ENCODE data around the gene POMGNT1. TPM values are rescaled to one million over a fixed set of nuclear protein-coding genes. Genes with fewer than 3 reads are reported as not detected.

Gene POMGNT1
- total and polyA plus RNA-seq, 2 experiments from 2014 or later: 52.3 to 60.4 TPM

DNA sequence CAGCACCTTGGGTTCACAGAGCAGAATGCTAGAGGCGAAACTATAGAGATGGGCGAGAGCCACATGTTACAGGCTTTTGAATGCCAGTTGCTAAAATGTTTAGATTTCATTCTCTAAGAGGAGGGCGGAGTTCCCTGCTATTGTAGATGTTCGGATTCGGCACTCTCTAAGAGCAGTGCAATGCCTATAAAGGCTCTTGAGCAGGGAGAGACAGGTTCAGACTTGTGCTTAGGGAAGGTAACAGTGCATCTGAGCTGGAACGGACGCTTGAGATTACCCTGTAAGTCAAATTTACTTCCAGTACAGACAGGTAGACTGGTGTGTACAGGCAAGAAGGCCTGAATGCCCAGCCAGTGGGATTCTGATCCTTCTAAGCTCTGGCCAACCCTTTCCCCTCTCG lies 20.2 kb upstream of the POMGNT1 start:
- no peaks in the 10 kb centered on the region for H3K9me3 ChIP-seq (ENCODE audit: low read depth)
- peak overlapping the region; percentile 43 for H3K27ac ChIP-seq
- no peak overlapping the region for H3K4me2 ChIP-seq
- H4K20me1 ChIP-seq (ENCODE audit: insufficient read depth, poor library complexity, severe bottlenecking): no peaks in the 10 kb centered on the region
- DNase-seq (ENCODE audit: low spot score): no peak
- H3K27me3 ChIP-seq: no peaks in the 10 kb centered on the region
- H3K36me3 ChIP-seq (replicated peaks; ENCODE audit: insufficient read depth, low read depth): no peaks in the 10 kb centered on the region
- no peak overlapping the region for H3K4me3 ChIP-seq
- no peak for TF ChIP-seq EZH2phosphoT487 (IDR thresholded peaks at IDR 0.05; ENCODE audit: low read depth, severe bottlenecking, unreplicated experiment)
- TF ChIP-seq EZH2 (IDR thresholded peaks at IDR 0.05; ENCODE audit: borderline replicate concordance): no peak
- TF ChIP-seq, protein P1, sequence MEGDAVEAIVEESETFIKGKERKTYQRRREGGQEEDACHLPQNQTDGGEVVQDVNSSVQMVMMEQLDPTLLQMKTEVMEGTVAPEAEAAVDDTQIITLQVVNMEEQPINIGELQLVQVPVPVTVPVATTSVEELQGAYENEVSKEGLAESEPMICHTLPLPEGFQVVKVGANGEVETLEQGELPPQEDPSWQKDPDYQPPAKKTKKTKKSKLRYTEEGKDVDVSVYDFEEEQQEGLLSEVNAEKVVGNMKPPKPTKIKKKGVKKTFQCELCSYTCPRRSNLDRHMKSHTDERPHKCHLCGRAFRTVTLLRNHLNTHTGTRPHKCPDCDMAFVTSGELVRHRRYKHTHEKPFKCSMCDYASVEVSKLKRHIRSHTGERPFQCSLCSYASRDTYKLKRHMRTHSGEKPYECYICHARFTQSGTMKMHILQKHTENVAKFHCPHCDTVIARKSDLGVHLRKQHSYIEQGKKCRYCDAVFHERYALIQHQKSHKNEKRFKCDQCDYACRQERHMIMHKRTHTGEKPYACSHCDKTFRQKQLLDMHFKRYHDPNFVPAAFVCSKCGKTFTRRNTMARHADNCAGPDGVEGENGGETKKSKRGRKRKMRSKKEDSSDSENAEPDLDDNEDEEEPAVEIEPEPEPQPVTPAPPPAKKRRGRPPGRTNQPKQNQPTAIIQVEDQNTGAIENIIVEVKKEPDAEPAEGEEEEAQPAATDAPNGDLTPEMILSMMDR (IDR thresholded peaks at IDR 0.05; ENCODE audit: poor library complexity): no peak
- no peaks in the 10 kb centered on the region for H3K79me2 ChIP-seq
- 73% methylated on average over 8 of the region's 8 CpGs for WGBS (ENCODE audit: low lambda C conversion rate, missing lambda C conversion rate)
- H2AFZ ChIP-seq: no peak overlapping the region
- no peaks in the 10 kb centered on the region for H3K9me2 ChIP-seq (replicated peaks; ENCODE audit: insufficient read depth)
- H3K4me1 ChIP-seq (ENCODE audit: insufficient read depth): no peaks in the 10 kb centered on the region

DNA sequence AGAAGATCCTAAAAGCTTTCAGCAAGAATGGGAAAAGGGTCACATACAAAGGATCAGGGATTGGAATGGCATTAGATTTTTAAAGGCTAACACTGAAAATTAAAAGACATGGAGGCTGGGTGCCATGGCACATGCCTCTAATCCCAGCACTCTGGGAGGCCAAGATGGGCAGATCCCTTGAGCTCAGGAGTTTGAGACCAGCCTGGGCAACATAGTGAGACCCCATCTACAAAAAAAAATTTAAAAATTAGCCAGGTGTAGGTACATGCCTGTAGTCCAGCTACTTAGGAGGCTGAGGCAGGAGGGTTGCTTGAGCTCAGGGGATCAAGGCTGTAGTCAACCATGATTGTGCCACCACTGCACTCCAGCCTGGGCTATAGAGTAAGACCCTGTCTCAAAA lies 17.3 kb upstream of the POMGNT1 start:
- H3K4me2 ChIP-seq: no peak overlapping the region
- H3K4me3 ChIP-seq: no peak overlapping the region
- no peaks in the 10 kb centered on the region for H3K4me1 ChIP-seq (ENCODE audit: insufficient read depth)
- no peaks in the 10 kb centered on the region for H3K9me3 ChIP-seq (ENCODE audit: low read depth)
- no peaks in the 10 kb centered on the region for H3K79me2 ChIP-seq
- no peaks in the 10 kb centered on the region for H3K9me2 ChIP-seq (replicated peaks; ENCODE audit: insufficient read depth)
- TF ChIP-seq EZH2 (IDR thresholded peaks at IDR 0.05; ENCODE audit: borderline replicate concordance): no peak
- TF ChIP-seq EZH2phosphoT487 (IDR thresholded peaks at IDR 0.05; ENCODE audit: low read depth, severe bottlenecking, unreplicated experiment): no peak
- TF ChIP-seq, protein P1 (IDR thresholded peaks at IDR 0.05; ENCODE audit: poor library complexity): no peak
- no peak overlapping the region for H3K27ac ChIP-seq
- no peak for DNase-seq (ENCODE audit: low spot score)
- no peaks in the 10 kb centered on the region for H4K20me1 ChIP-seq (ENCODE audit: insufficient read depth, poor library complexity, severe bottlenecking)
- H3K27me3 ChIP-seq: no peaks in the 10 kb centered on the region
- H2AFZ ChIP-seq: no peak overlapping the region
- H3K36me3 ChIP-seq (replicated peaks; ENCODE audit: insufficient read depth, low read depth): no peaks in the 10 kb centered on the region

DNA sequence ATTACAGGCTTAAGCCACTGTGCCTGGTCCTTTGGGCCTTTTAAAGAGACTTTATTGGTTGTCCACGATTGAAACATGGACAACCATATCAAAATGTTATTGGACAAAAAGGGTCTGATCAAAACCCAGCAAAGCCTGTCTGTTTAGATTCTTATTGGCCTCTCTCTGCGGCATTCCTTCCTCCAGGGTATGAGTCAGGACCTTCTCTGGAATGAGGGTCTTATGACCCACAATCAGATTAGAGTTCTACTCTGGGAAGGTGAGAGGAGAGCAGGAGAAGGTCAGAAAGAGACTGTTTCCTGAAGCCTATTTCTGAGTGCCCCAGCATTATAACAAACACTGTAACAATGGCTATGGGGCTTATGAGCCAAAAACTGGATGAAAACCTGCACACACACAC lies 12.8 kb upstream of the POMGNT1 start:
- 67% methylated on average over 2 of the region's 2 CpGs for WGBS (ENCODE audit: low lambda C conversion rate, missing lambda C conversion rate)
- H3K27ac ChIP-seq: no peak overlapping the region
- TF ChIP-seq EZH2phosphoT487 (IDR thresholded peaks at IDR 0.05; ENCODE audit: low read depth, severe bottlenecking, unreplicated experiment) (no peak), EZH2 (IDR thresholded peaks at IDR 0.05; ENCODE audit: borderline replicate concordance) (no peak)
- TF ChIP-seq, protein P1 (IDR thresholded peaks at IDR 0.05; ENCODE audit: poor library complexity): no peak
- H3K27me3 ChIP-seq: no peaks in the 10 kb centered on the region
- no peak overlapping the region for H2AFZ ChIP-seq
- H3K4me3 ChIP-seq: no peak overlapping the region
- H3K4me2 ChIP-seq: no peak overlapping the region
- no peaks in the 10 kb centered on the region for H3K4me1 ChIP-seq (ENCODE audit: insufficient read depth)
- no peaks in the 10 kb centered on the region for H3K9me2 ChIP-seq (replicated peaks; ENCODE audit: insufficient read depth)
- H3K79me2 ChIP-seq: no peaks in the 10 kb centered on the region
- H4K20me1 ChIP-seq (ENCODE audit: insufficient read depth, poor library complexity, severe bottlenecking): no peaks in the 10 kb centered on the region
- H3K9me3 ChIP-seq (ENCODE audit: low read depth): no peaks in the 10 kb centered on the region
- H3K36me3 ChIP-seq (replicated peaks; ENCODE audit: insufficient read depth, low read depth): no peaks in the 10 kb centered on the region
- no peak for DNase-seq (ENCODE audit: low spot score)

DNA sequence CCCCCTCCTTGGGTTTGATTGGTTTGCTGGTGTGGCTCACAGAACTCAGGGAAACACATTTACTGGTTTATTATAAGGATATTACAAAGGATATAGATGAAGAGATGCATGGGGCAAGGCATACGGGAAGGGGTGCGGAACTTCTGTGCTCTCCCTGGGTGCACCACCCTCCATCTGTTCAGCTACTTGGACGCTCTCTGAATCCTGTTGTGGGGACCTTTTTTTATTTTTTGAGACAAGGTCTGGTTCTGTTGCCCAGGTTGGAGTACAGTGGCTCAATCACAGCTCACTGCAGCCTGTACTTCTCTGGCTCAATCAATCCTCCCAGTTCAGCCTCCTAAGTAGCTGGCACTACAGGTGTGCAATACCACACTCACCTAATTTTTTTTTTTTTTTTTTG lies 12.3 kb upstream of the POMGNT1 start:
- Histone ChIP-seq H3K27ac (no peak overlapping the region), H2AFZ (no peak overlapping the region), H3K27me3 (no peaks in the 10 kb centered on the region), H3K4me1 (ENCODE audit: insufficient read depth) (no peaks in the 10 kb centered on the region), H3K4me3 (no peak overlapping the region), H3K9me3 (ENCODE audit: low read depth) (no peaks in the 10 kb centered on the region), H3K79me2 (no peaks in the 10 kb centered on the region), H3K4me2 (no peak overlapping the region), H4K20me1 (ENCODE audit: insufficient read depth, poor library complexity, severe bottlenecking) (no peaks in the 10 kb centered on the region), H3K36me3 (replicated peaks; ENCODE audit: insufficient read depth, low read depth) (no peaks in the 10 kb centered on the region), H3K9me2 (replicated peaks; ENCODE audit: insufficient read depth) (no peaks in the 10 kb centered on the region)
- 96% methylated on average over 3 of the region's 3 CpGs for WGBS (ENCODE audit: low lambda C conversion rate, missing lambda C conversion rate)
- no peak for DNase-seq (ENCODE audit: low spot score)
- TF ChIP-seq, protein P1 (IDR thresholded peaks at IDR 0.05; ENCODE audit: poor library complexity): no peak
- TF ChIP-seq EZH2 (IDR thresholded peaks at IDR 0.05; ENCODE audit: borderline replicate concordance) (no peak), EZH2phosphoT487 (IDR thresholded peaks at IDR 0.05; ENCODE audit: low read depth, severe bottlenecking, unreplicated experiment) (no peak)
